Measurements from ENCODE around the gene SLC8A1.

GRCh38 chr2:40120957-40121356 is 330.9 kb downstream of the SLC8A1 start:
- TF ChIP-seq POLR2AphosphoS5 (IDR thresholded peaks at IDR 0.05; ENCODE audit: low read length) = no peak
- TF ChIP-seq FOS (IDR thresholded peaks at IDR 0.05; ENCODE audit: borderline replicate concordance, extremely low read depth, insufficient read length) = no peak

Measured in GM12878 (cell line).